ENCODE data around the gene LRP2.
A peak's percentile ranks its signal among the peaks of the same experiment; 100 is the strongest.

LRP2 gene

GRCh38 chr2:169119851-169120250 lies 242.5 kb downstream of the LRP2 start:
- DNase-seq (ENCODE audit: low read depth) = no peak

GRCh38 chr2:169119123-169119760 lies 243.1 kb downstream of the LRP2 start:
- DNase-seq (ENCODE audit: low read depth) = no peak

- DNase-seq (ENCODE audit: low read depth) = no peak
Measured at GRCh38 chr2:169118060-169118459, 244.3 kb downstream of the LRP2 start.

GRCh38 chr2:169116993-169117392 lies 245.3 kb downstream of the LRP2 start:
- no peak for DNase-seq (ENCODE audit: low read depth)

GRCh38 chr2:169116327-169116726 lies 246.0 kb downstream of the LRP2 start:
- no peak for DNase-seq (ENCODE audit: low read depth)

DNA sequence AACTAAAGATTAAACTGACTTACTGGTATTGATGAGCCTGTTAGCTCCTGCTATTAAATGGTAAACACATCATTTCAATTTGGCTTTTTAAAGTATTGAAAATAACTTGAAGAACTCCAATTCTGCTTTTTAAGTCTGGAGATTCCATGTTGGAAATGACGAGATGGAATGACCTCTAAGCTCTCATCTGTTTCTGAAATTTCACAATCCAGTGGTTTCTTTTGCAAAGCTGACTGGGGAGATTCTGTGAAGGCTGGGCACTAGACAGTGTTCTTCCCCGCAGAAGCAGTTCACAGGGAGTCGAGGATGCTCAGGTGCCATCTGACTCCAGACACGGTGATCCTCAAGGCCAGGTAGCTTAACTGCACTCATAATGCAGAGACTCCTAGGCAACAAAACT lies 248.3 kb downstream of the LRP2 start:
- DNase-seq (ENCODE audit: low read depth) = no peak

GRCh38 chr2:169112841-169113240 lies 249.5 kb downstream of the LRP2 start:
- no peak for DNase-seq (ENCODE audit: low read depth)

DNA sequence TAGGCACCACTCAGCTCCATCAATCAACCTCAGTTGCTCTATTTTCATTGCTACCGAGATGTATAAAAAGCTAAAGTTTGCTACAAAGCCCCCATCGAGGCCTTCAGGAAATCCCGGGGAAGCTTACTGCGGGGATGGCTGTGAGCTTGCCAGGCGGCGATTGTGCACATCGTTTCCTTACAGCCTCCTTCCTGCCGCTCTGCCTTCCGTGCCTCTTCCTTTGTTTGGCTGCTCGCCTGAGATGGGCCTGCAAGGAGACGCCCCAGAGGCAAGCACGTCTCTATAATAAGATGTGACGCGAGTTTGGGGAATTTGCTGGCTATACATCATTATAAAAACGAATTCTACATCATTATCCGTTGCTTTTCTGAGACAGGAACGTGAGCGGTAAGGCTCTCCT lies 251.4 kb downstream of the LRP2 start:
- no peak for DNase-seq (ENCODE audit: low read depth)

- DNase-seq (ENCODE audit: low read depth) = no peak
Measured at GRCh38 chr2:169110419-169110818, 251.9 kb downstream of the LRP2 start.

GRCh38 chr2:169109502-169110409 lies 252.6 kb downstream of the LRP2 start:
- DNase-seq (ENCODE audit: low read depth) = peak; percentile 65

GRCh38 chr2:169108099-169108884 lies 254.0 kb downstream of the LRP2 start:
- no peak for DNase-seq (ENCODE audit: low read depth)

- peak; percentile 14 for DNase-seq (ENCODE audit: low read depth)
Measured at GRCh38 chr2:169107645-169108044, 254.7 kb downstream of the LRP2 start.

- no peak for DNase-seq (ENCODE audit: low read depth)
Measured at GRCh38 chr2:169106563-169107545, 255.5 kb downstream of the LRP2 start.

DNA sequence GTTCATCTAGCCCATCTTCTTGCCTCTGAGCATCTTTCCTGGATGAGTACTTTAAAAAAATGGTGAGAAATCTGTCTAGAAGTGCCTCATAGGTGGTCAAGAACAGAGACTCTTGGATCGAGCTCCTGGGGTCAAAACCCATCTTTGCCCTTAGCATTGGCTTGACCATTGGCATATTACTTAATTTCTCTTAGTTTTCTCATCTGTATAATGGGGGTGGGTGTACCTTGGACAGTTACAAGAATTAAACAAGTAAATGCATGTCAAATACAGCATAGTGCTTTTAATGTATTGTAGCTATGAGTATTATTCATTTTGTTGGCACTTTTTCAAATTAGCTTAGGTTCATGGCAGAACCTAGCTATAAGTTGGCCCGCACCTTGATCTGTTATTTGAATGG lies 256.2 kb downstream of the LRP2 start:
- DNase-seq (ENCODE audit: low read depth) = no peak

DNA sequence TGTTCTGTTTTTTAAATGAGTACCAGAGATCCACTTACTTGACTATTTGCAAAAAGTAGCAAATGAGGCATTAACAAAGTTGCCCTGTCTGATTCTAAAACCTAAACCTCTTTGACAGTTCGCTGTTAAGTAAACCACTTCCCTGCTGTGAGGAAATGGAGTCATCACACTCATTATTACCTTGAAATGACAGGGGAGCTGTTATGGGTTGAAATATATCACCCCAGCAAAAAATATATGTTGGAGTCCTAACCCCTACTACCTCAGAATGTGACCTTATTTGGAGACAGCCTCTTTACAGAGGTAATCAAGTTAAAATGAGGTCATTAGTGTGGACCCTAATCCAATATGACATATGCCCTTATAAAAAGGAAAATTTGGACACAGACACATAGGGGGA lies 256.9 kb downstream of the LRP2 start:
- DNase-seq (ENCODE audit: low read depth) = no peak

DNA sequence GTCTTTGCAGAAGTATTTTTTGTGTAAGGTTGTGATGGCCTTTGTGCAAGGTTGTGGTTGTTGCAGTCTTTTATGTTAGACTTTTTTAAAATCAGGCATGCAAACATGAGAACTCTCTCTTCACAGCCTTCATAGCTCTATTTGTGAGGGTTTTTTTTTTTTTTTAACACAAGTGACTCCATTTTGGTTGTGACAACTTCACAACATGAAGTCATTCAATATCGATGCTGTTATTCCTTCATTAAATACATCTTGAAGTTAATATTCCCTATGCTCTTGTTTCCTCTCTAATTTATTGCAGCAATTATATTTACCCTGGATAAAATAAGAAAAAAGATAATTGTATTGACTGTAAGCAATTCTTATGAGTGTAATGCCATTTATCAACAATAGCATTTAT lies 257.5 kb downstream of the LRP2 start:
- DNase-seq (ENCODE audit: low read depth) = no peak

GRCh38 chr2:169095621-169096105 lies 266.7 kb downstream of the LRP2 start:
- no peak for DNase-seq (ENCODE audit: low read depth)

GRCh38 chr2:169094676-169095075 lies 267.7 kb downstream of the LRP2 start:
- no peak for DNase-seq (ENCODE audit: low read depth)

GRCh38 chr2:169093535-169093934 lies 268.8 kb downstream of the LRP2 start:
- DNase-seq (ENCODE audit: low read depth) = no peak

DNA sequence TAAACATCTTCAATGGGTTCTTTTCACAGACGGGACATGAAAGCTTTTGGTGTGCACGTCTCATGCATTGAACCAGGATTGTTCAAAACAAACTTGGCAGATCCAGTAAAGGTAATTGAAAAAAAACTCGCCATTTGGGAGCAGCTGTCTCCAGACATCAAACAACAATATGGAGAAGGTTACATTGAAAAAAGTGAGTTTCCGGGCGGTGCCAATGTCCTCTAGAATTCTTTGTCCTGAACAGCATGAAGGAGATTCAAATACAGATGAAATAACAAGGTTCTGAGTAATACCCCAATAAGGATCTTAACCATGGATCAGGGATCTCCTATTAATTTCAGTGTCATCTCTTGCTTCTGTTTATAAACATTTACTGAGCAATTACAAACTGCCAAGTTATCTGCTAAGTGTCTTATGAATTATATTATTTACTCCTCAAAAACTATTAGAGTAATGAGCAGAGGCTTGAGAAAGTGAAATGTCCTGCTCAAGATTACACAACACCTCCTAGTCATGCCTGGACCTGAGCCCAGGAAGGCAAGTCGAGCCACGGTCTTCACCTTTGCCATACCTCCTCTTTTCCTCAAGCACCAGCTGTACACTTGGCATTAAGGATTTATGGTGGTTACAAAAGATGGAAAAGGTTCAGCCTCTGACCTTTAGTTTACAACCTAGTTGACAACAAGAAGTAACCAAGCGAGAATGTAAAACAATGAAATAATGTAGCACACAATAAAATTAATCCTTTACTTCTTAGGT lies 270.4 kb downstream of the LRP2 start:
- no peak for DNase-seq (ENCODE audit: low read depth)

All from T follicular helper cell (primary cell).